ENCODE data around the gene SNX19.

SNX19 gene

GRCh38 chr11:130906616-130907015 lies 9.7 kb downstream of the SNX19 start:
- no peak for DNase-seq

GRCh38 chr11:130905512-130905911 lies 10.8 kb downstream of the SNX19 start:
- no peak for DNase-seq

GRCh38 chr11:130904380-130904779 lies 11.9 kb downstream of the SNX19 start:
- DNase-seq, result no peak

- DNase-seq, result no peak
Measured at GRCh38 chr11:130902380-130902779, 13.9 kb downstream of the SNX19 start.

GRCh38 chr11:130899106-130899505 lies 17.2 kb downstream of the SNX19 start:
- no peak for DNase-seq

GRCh38 chr11:130897262-130898182 lies 18.8 kb downstream of the SNX19 start:
- no peak for DNase-seq

GRCh38 chr11:130894322-130895025 lies 21.8 kb downstream of the SNX19 start:
- peak; percentile 50 to 69 for DNase-seq

- DNase-seq, result no peak
Measured at GRCh38 chr11:130892861-130893260, 23.4 kb downstream of the SNX19 start.

- DNase-seq, result no peak
Measured at GRCh38 chr11:130891326-130891725, 25.0 kb downstream of the SNX19 start.

GRCh38 chr11:130890039-130890745 lies 26.1 kb downstream of the SNX19 start:
- no peak for DNase-seq

- no peak for DNase-seq
Measured at GRCh38 chr11:130888790-130889189, 27.5 kb downstream of the SNX19 start.

- no peak for DNase-seq
Measured at GRCh38 chr11:130886704-130887103, 29.6 kb downstream of the SNX19 start.

- DNase-seq, result no peak
Measured at GRCh38 chr11:130882138-130882551, 34.1 kb downstream of the SNX19 start.

GRCh38 chr11:130881475-130882137 lies 34.7 kb downstream of the SNX19 start:
- no peak for DNase-seq

- DNase-seq, result no peak
Measured at GRCh38 chr11:130879836-130880235, 36.4 kb downstream of the SNX19 start.

GRCh38 chr11:130876931-130877915 lies 39.1 kb downstream of the SNX19 start:
- no peak for DNase-seq

- DNase-seq, result no peak
Measured at GRCh38 chr11:130876100-130876499, 40.2 kb downstream of the SNX19 start.

GRCh38 chr11:130874955-130875531 lies 41.2 kb downstream of the SNX19 start:
- no peak for DNase-seq

GRCh38 chr11:130874396-130874795 lies 41.9 kb downstream of the SNX19 start:
- DNase-seq, result no peak

- no peak for DNase-seq
Measured at GRCh38 chr11:130873761-130874160, 42.5 kb downstream of the SNX19 start.

- no peak for DNase-seq
Measured at GRCh38 chr11:130872981-130873380, 43.3 kb downstream of the SNX19 start.
